Ovary (tissue), 9 donors: Measurements from ENCODE around the gene PCNX3. TPM values are rescaled to one million over a fixed set of nuclear protein-coding genes. Genes with fewer than 3 reads are reported as not detected.

ENCODE experiments used
- DNase-seq, 5 donors: peaks; one replicate each; pipeline ENCODE4 v3.0.0-alpha.2; 2019 to 2020
- H3K27ac ChIP-seq, 2 donors: fragments of 200-600 bp; one replicate each; pipeline versions ENCODE4 v1.5.1 to v1.8.0; 2019 to 2022
- H3K27me3 ChIP-seq: fragments of 200-600 bp; one replicate; pipeline ENCODE4 v1.8.0; 2022
- H3K36me3 ChIP-seq: fragments of 200-600 bp; sonication (generic); one replicate; pipeline ENCODE4 v1.5.1; 2019
- H3K4me1 ChIP-seq: one replicate; pipeline ENCODE4 v1.8.1; 2013; ENCODE audit warnings: mild to moderate bottlenecking, moderate library complexity; ENCODE audit not compliant: insufficient read depth
- H3K4me3 ChIP-seq: fragments of 200-600 bp; sonication (generic); one replicate; pipeline ENCODE4 v1.5.1; 2017
- H3K9me3 ChIP-seq, 2 donors: fragments of 200-600 bp in 1 of 2; sonication (generic) in 1 of 2; one replicate each; pipeline versions ENCODE4 v1.5.1 to v1.8.1; 2013 to 2019; ENCODE audit warnings: mild to moderate bottlenecking in 1 of 2, moderate library complexity in 1 of 2
- EP300 ChIP-seq: sonication (generic); formaldehyde crosslinking; IDR thresholded peaks from one replicate; pipeline ENCODE4 v1.6.1; 2017; ENCODE audit warnings: antibody characterized with exemption
- POLR2A ChIP-seq: fragments of 450-650 bp; IDR thresholded peaks from one replicate; pipeline ENCODE4 v1.6.1; 2017; ENCODE audit warnings: antibody characterized with exemption, mild to moderate bottlenecking, moderate library complexity
- WGBS, 3 donors: extraction: QIAGEN DNeasy Blood & Tissue Kit in 1 of 3; methylation state at CpG; one replicate each; pipeline versions ENCODE4 v1.1.5 to v1.1.7; 2013 to 2017; 5-methylcytosine and 5-hydroxymethylcytosine counted together
- intact Hi-C, 4 donors: fragments of 100-400 bp; cut with DNase I; formaldehyde crosslinking; loops; one replicate each; pipeline versions ENCODE4 v1.11.0 to v1.15.1; 2022 to 2023
- polyA plus RNA-seq, 2 donors: library from polyadenylated mRNA; stranded (reverse); fragments of 200-250 nt in 1 of 2; fragments of 350-450 nt in 1 of 2; fragmentation: Illumina TruSeq in 1 of 2; extraction: RNeasy Lipid Tissue Mini Kit (QIAGEN cat#74804) in 1 of 2; gene quantifications; one replicate each; pipeline ENCODE4 v1.2.3, GENCODE V29; 2013 to 2014
- total RNA-seq, 7 donors: library from RNA; depleted of rRNA in 2 of 7; stranded (reverse); fragments of >200 nt in 2 of 7; fragmentation: NEBNext Ultra II Directional in 3 of 7; extraction: Animal tissue kit (Norgen Biotek cat#: 25700) in 3 of 7; gene quantifications; one replicate each; pipeline versions ENCODE4 v1.1.0 to v1.2.4, GENCODE V29; 2016 to 2023
- TF ChIP-seq, protein P1 (sequence below), 3 donors: fragments of 450-650 bp in 2 of 3; fragments of 200-600 bp in 1 of 3; IDR thresholded peaks; one replicate each; pipeline versions ENCODE4 v1.5.1 to v1.8.0; 2016 to 2022; ENCODE audit warnings: antibody characterized with exemption in 3 of 3, mild to moderate bottlenecking in 1 of 3
- donor health status: DM: no; HTN: no; CAD: no; lungs with moderate emphysema.
- donor health status: DM: no; HTN: no; CAD: no.
- donor health status: Bipolar disorder and iron deficiency.
- donor health status: DM: yes; HTN: yes; CAD: no.
- donor health status: DM: no; HTN: no; CAD: no.
- donor health status: DM: yes; HTN: yes; CAD: no.

The PCNX3 gene
- total and polyA plus RNA-seq, 9 donors = 3.3 to 42.1 (median 27.1) TPM

GRCh38 chr11:65589444-65590239 is 25.9 kb upstream of the PCNX3 start:
- 49 to 55% (median 52%) methylated on average over 8 to 9 of the region's 9 CpGs for WGBS, 3 donors
- no peaks in the 10 kb centered on the region for H3K27me3 ChIP-seq
- H3K27ac ChIP-seq = no peak overlapping the region
- no peak for TF ChIP-seq EP300
- TF ChIP-seq, protein P1, sequence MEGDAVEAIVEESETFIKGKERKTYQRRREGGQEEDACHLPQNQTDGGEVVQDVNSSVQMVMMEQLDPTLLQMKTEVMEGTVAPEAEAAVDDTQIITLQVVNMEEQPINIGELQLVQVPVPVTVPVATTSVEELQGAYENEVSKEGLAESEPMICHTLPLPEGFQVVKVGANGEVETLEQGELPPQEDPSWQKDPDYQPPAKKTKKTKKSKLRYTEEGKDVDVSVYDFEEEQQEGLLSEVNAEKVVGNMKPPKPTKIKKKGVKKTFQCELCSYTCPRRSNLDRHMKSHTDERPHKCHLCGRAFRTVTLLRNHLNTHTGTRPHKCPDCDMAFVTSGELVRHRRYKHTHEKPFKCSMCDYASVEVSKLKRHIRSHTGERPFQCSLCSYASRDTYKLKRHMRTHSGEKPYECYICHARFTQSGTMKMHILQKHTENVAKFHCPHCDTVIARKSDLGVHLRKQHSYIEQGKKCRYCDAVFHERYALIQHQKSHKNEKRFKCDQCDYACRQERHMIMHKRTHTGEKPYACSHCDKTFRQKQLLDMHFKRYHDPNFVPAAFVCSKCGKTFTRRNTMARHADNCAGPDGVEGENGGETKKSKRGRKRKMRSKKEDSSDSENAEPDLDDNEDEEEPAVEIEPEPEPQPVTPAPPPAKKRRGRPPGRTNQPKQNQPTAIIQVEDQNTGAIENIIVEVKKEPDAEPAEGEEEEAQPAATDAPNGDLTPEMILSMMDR (IDR thresholded peaks at IDR 0.05) = no peak
- no peak for TF ChIP-seq POLR2A
- no peak overlapping the region for H3K4me3 ChIP-seq
- no peaks in the 10 kb centered on the region for H3K9me3 ChIP-seq
- intact Hi-C loops = no loop called here
- H3K36me3 ChIP-seq = no peaks in the 10 kb centered on the region
- H3K4me1 ChIP-seq = no peaks in the 10 kb centered on the region
- DNase-seq = peak in 2 of 5 donors; percentile 27 to 43

GRCh38 chr11:65590240-65590738 is 25.3 kb upstream of the PCNX3 start:
- Histone ChIP-seq H3K4me1 (no peaks in the 10 kb centered on the region), H3K27ac (no peak overlapping the region), H3K36me3 (no peaks in the 10 kb centered on the region), H3K9me3 (no peaks in the 10 kb centered on the region), H3K27me3 (no peaks in the 10 kb centered on the region), H3K4me3 (no peak overlapping the region)
- DNase-seq = peak; percentile 62 to 85 (median 73)
- intact Hi-C loops = no loop called here
- TF ChIP-seq, protein P1 (IDR thresholded peaks at IDR 0.05) = no peak
- TF ChIP-seq POLR2A (no peak), EP300 (no peak)
- WGBS, 3 donors = 21 to 39% (median 26%) methylated on average over 8 of the region's 8 CpGs

DNA sequence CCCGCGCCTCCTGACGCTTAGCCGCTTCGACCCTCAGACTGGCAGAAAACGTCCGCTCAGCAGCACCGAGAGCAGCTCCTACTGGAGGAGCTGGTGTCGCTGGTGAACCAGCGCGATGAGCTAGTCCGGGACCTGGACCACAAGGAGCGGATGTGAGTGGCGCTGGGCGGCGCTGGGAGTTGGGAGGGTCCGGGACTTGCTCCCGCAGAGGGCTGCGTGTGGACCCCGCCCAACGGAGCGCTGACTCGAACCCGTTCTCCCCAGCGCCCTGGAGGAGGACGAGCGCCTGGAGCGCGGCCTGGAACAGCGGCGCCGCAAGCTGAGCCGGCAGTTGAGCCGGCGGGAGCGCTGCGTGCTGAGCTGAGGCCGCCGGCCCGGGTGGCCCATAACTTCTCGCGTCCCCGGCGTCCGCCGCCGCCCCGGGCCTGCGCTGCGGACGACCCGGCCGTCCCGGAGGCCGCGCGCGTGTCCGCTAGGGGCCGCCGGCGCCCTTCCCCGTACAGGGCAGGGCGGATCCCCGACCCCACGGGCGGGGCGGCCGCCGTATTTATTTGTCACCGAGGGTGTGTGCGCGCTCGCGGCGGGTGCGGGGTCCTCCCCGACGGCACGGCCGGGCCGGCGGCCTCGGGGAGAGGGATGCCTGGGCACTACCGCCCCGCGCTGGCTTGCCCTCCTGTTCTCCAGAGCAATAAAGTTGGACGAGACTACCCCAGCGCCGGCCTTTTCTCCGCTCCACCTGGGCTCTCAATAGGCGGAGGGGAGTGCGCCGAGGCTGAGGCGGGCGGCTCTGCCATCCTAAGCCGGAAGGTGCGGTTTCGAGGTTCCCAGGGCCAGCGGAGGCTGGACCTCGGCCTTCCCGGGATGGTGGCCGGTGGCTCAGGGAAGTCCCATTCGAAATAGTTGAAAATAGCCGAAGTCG is 23.4 kb upstream of the PCNX3 start:
- Histone ChIP-seq H3K27ac (no peak overlapping the region), H3K4me3 (no peak overlapping the region), H3K9me3 (no peaks in the 10 kb centered on the region), H3K27me3 (no peaks in the 10 kb centered on the region), H3K36me3 (no peaks in the 10 kb centered on the region), H3K4me1 (no peaks in the 10 kb centered on the region)
- intact Hi-C loops = no loop called here
- TF ChIP-seq, protein P1 (IDR thresholded peaks at IDR 0.05) = no peak
- TF ChIP-seq POLR2A (no peak), EP300 (no peak)
- DNase-seq = peak in 1 of 5 donors; percentile 42
- WGBS, 3 donors = 72 to 82% (median 81%) methylated on average over 87 to 106 of the region's 106 CpGs

DNA sequence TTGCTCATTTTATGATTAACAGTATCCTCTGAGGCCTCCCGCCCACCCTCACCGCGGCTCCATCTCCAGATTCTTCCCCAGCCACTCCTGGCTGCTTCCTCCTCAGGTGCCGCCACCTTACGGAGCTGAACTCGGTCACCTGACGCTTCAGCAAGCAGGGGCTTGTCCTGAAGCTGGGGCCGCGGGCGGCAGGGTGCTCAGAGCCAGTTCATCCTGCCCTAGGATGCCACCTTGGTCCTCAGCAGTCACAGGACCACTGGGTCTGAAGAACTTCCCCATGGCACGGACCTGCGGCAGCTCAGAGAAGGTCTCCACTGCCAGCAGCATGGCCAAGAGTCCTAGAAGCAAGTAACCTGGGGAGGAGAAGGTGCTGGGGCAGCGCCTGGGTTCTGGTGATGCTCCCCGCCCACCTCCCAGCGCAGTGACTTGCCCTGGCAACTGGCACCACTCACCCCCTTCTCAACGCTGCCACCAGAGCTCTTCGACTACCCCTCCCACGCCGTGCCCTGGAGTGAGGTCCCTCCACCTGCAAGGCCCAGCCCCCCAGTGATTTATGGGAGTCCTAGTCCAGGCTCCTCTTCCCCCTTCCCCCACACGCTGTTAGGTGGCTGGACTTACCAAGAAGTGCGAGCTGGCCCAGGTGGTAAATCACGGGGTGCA is 22.6 kb upstream of the PCNX3 start:
- no peak for DNase-seq
- Histone ChIP-seq H3K27me3 (no peaks in the 10 kb centered on the region), H3K9me3 (no peaks in the 10 kb centered on the region), H3K4me1 (no peaks in the 10 kb centered on the region), H3K4me3 (no peak overlapping the region), H3K36me3 (no peaks in the 10 kb centered on the region), H3K27ac (no peak overlapping the region)
- TF ChIP-seq, protein P1 (IDR thresholded peaks at IDR 0.05) = no peak
- TF ChIP-seq POLR2A (no peak), EP300 (no peak)
- intact Hi-C loops = no loop called here
- WGBS, 3 donors = 83 to 86% (median 84%) methylated on average over 22 of the region's 22 CpGs
